Prostate gland (tissue), 2 donors: ENCODE results near the gene ARHGAP6. TPM values are rescaled to one million over a fixed set of nuclear protein-coding genes. Genes with fewer than 3 reads are reported as not detected.

Experiments
- DNase-seq: peaks from one replicate; pipeline ENCODE4 v3.0.0-alpha.2; 2019; ENCODE audit warnings: low spot score
- H3K27ac ChIP-seq, 2 donors: fragments of 200-600 bp; sonication (generic); 2 replicates each; pipeline ENCODE4 v1.5.1; 2017 to 2019
- H3K27me3 ChIP-seq: fragments of 200-600 bp; sonication (generic); replicated peaks from 2 replicates; pipeline ENCODE4 v1.5.1; 2019; ENCODE audit not compliant: insufficient read depth
- H3K36me3 ChIP-seq, 2 donors: fragments of 200-600 bp; sonication (generic); 1 replicate in 1 of 2; 2 replicates in 1 of 2; pipeline versions ENCODE4 v1.5.1 to v1.8.1; 2017 to 2019
- H3K4me1 ChIP-seq: fragments of 200-600 bp; sonication (generic); replicated peaks from 2 replicates; pipeline ENCODE4 v1.5.1; 2019
- H3K4me3 ChIP-seq, 2 donors: fragments of 200-600 bp; sonication (generic); 2 replicates each; pipeline ENCODE4 v1.5.1; 2017 to 2019
- H3K9me3 ChIP-seq: fragments of 200-600 bp; sonication (generic); 2 replicates; pipeline ENCODE4 v1.5.1; 2017
- CTCF ChIP-seq, 4 experiments: fragments of 200-600 bp in 2 of 4; fragments of 450-650 bp in 2 of 4; sonication (generic) in 2 of 4; IDR thresholded peaks; 1 replicate in 3 of 4; 2 replicates in 1 of 4; pipeline ENCODE4 v1.5.1; 2016 to 2019; ENCODE audit warnings: antibody characterized with exemption in 4 of 4, mild to moderate bottlenecking in 2 of 4, moderate library complexity in 2 of 4
- POLR2A ChIP-seq: fragments of 450-650 bp; IDR thresholded peaks from one replicate; pipeline ENCODE4 v1.6.1; 2016; ENCODE audit warnings: antibody characterized with exemption, mild to moderate bottlenecking
- POLR2AphosphoS5 ChIP-seq: sonication (generic); formaldehyde crosslinking; IDR thresholded peaks from one replicate; pipeline ENCODE4 v1.6.1; 2017; ENCODE audit warnings: antibody characterized with exemption
- WGBS: methylation state at CpG from one replicate; pipeline ENCODE4 v1.1.5; 2018; 5-methylcytosine and 5-hydroxymethylcytosine counted together
- intact Hi-C: fragments of 100-400 bp; cut with DNase I; formaldehyde crosslinking; loops from one replicate; pipeline ENCODE4 v1.14.2; 2022
- total RNA-seq, 2 donors: library from RNA; depleted of rRNA; stranded (reverse); fragments of >200 nt; gene quantifications; one replicate each; pipeline ENCODE4 v1.1.0, GENCODE V29; 2016

Gene ARHGAP6
- total RNA-seq, 2 donors from 2014 or later = 72.6 to 73.7 TPM

DNA sequence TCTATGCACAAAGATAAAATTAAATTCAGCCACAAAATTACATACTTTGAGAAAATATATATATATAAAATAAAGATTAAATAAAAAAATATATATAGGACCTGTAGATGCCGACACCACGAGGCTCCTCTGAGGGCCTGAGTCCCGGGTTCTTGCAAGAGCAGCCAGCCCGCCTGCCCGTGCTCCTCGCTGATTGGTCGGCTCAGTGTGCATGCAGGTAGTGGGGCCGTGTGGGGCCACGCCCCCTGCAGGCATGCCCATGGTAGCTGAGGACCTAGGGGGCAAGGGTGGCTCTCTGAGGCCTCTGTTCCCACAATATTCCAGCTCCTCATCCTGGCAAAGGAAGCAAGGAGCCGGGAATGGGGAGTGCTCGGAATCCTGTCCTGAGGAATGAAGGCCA, 453.0 kb downstream of the ARHGAP6 start:
- Histone ChIP-seq H3K27ac (no peak overlapping the region), H3K4me3 (no peak overlapping the region), H3K9me3 (no peaks in the 10 kb centered on the region), H3K36me3 (no peaks in the 10 kb centered on the region), H3K27me3 (no peaks in the 10 kb centered on the region), H3K4me1 (no peaks in the 10 kb centered on the region)
- intact Hi-C loops = no loop called here
- 91% methylated on average over 7 of the region's 11 CpGs for WGBS
- TF ChIP-seq POLR2A = no peak
- no peak for TF ChIP-seq CTCF (IDR thresholded peaks at IDR 0.05)
- no peak for TF ChIP-seq POLR2AphosphoS5
- DNase-seq = no peak

GRCh38 chrX:11210415-11210801, 455.3 kb downstream of the ARHGAP6 start:
- H3K4me1 ChIP-seq = no peaks in the 10 kb centered on the region
- H3K27me3 ChIP-seq = no peaks in the 10 kb centered on the region
- no peaks in the 10 kb centered on the region for H3K36me3 ChIP-seq
- DNase-seq = no peak
- no peak overlapping the region for H3K4me3 ChIP-seq
- TF ChIP-seq CTCF (IDR thresholded peaks at IDR 0.05) (no peak), POLR2AphosphoS5 (no peak)
- 40% methylated on average over 4 of the region's 4 CpGs for whole genome bisulfite sequencing
- H3K9me3 ChIP-seq = no peaks in the 10 kb centered on the region
- intact Hi-C loops = no loop called here
- H3K27ac ChIP-seq = no peak overlapping the region

DNA sequence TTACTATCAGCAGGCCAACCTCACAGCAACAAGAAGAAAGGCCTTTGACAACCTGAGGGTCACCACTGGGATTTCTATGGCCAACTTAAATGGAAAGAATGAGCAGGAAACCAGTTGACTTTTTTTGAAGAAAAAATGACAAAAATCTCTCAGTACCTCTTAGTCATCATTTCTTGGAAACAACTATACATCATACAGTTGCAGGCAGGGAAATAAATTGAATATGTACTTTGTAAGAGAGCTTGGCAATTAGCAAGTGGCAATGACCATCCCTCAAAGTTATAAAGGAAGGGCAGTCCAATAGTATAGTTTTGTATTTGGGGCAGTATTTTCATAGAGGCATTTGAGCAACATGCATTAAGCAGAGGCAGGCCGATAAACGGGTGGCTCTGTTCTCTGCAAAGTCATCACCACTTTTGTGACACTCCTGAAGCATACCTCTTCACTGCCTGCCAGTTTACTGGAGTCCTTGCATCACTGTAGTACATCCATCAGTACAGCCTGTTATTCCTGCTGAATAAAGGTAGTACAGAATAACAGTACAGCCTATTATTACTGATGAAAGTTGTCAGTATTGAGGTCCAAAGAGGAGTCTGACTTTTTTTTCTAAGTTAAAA, 455.8 kb downstream of the ARHGAP6 start:
- no peaks in the 10 kb centered on the region for H3K9me3 ChIP-seq
- H3K4me1 ChIP-seq = no peaks in the 10 kb centered on the region
- WGBS = 88% methylated on average over 2 of the region's 2 CpGs
- H3K27ac ChIP-seq = no peak overlapping the region
- no peak for TF ChIP-seq CTCF (IDR thresholded peaks at IDR 0.05)
- TF ChIP-seq POLR2AphosphoS5 = no peak
- TF ChIP-seq POLR2A = no peak
- intact Hi-C loops = no loop called here
- H3K4me3 ChIP-seq = no peak overlapping the region
- H3K27me3 ChIP-seq = no peaks in the 10 kb centered on the region
- H3K36me3 ChIP-seq = no peaks in the 10 kb centered on the region
- no peak for DNase-seq

DNA sequence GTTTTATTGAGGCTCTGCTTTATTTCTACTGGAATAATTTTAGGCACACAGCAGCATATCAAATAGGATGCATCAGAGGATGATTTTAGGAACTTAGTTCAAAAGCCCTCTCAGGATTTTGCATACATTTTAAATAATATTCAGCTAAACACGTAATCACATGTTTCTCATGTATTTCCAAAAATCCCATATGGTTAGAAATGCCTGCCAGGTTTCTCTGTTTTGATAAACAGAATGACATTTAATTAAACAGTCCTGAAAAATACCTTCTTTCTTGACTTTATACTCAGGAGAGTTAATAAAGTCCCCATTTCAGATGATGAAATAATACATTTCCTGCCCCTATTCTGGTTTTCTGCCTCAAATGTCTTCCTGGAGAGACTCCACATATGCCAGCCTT, 459.0 kb downstream of the ARHGAP6 start:
- DNase-seq = no peak
- Histone ChIP-seq H3K4me1 (no peaks in the 10 kb centered on the region), H3K9me3 (no peaks in the 10 kb centered on the region), H3K27me3 (no peaks in the 10 kb centered on the region), H3K27ac (no peak overlapping the region), H3K4me3 (no peak overlapping the region), H3K36me3 (no peaks in the 10 kb centered on the region)
- intact Hi-C loops = no loop called here
- WGBS = 95% methylated on average over 1 of the region's 1 CpG
- no peak for TF ChIP-seq POLR2AphosphoS5
- no peak for TF ChIP-seq POLR2A
- no peak for TF ChIP-seq CTCF (IDR thresholded peaks at IDR 0.05)

GRCh38 chrX:11205796-11206195, 459.9 kb downstream of the ARHGAP6 start:
- WGBS = 91% methylated on average over 4 of the region's 4 CpGs
- intact Hi-C loops = no loop called here
- no peak for DNase-seq
- Histone ChIP-seq H3K9me3 (no peaks in the 10 kb centered on the region), H3K27me3 (no peaks in the 10 kb centered on the region), H3K36me3 (no peaks in the 10 kb centered on the region), H3K4me3 (no peak overlapping the region), H3K4me1 (no peaks in the 10 kb centered on the region), H3K27ac (no peak overlapping the region)
- TF ChIP-seq POLR2A = no peak
- TF ChIP-seq CTCF (IDR thresholded peaks at IDR 0.05) = no peak
- no peak for TF ChIP-seq POLR2AphosphoS5
